GM13977 (cell line): Measurements from ENCODE around the gene ARGLU1.

ENCODE experiments used
- DNase-seq: peaks from one replicate; pipeline ENCODE4 v3.0.0; 2012; ENCODE audit warnings: low spot score
- in situ Hi-C: fragments of 300-500 bp; cut with MboI; formaldehyde crosslinking; loops from one replicate; pipeline ENCODE4 v1.12.0; 2022; ENCODE audit warnings: low sequenced_read_pairs, low pct_unique_long_range_greater_than_20kb, mixed read lengths, inconsistent platforms; ENCODE audit not compliant: unreplicated experiment
- TF ChIP-seq, protein P1 (sequence below): IDR thresholded peaks from 2 replicates; pipeline ENCODE4 v1.5.1; 2012; ENCODE audit warnings: mild to moderate bottlenecking, control low read depth; ENCODE audit not compliant: insufficient read depth; ENCODE audit errors: extremely low read depth, missing control alignments

ARGLU1 gene

DNA sequence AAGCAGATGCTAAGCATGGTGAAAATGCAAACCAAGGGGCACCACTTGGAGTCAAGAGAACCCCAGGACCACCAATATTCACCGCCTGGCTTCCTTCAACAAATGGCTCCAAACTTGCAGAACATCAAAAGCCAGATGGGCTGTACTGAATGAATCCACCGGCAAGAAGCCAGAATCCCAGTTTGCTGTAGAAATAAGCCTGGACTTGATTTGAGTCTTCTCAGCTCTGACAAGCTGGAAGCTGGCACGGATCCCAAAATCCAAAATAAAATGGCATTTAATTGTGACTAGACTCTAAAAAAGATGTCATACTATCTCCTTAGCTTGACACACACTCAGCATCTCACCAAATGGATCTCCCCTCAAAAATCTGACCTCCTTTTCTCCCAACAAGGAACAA is 44.4 kb downstream of the ARGLU1 start:
- DNase-seq: no peak
- in situ Hi-C loops: no loop called here
- TF ChIP-seq, protein P1, sequence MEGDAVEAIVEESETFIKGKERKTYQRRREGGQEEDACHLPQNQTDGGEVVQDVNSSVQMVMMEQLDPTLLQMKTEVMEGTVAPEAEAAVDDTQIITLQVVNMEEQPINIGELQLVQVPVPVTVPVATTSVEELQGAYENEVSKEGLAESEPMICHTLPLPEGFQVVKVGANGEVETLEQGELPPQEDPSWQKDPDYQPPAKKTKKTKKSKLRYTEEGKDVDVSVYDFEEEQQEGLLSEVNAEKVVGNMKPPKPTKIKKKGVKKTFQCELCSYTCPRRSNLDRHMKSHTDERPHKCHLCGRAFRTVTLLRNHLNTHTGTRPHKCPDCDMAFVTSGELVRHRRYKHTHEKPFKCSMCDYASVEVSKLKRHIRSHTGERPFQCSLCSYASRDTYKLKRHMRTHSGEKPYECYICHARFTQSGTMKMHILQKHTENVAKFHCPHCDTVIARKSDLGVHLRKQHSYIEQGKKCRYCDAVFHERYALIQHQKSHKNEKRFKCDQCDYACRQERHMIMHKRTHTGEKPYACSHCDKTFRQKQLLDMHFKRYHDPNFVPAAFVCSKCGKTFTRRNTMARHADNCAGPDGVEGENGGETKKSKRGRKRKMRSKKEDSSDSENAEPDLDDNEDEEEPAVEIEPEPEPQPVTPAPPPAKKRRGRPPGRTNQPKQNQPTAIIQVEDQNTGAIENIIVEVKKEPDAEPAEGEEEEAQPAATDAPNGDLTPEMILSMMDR: no peak

DNA sequence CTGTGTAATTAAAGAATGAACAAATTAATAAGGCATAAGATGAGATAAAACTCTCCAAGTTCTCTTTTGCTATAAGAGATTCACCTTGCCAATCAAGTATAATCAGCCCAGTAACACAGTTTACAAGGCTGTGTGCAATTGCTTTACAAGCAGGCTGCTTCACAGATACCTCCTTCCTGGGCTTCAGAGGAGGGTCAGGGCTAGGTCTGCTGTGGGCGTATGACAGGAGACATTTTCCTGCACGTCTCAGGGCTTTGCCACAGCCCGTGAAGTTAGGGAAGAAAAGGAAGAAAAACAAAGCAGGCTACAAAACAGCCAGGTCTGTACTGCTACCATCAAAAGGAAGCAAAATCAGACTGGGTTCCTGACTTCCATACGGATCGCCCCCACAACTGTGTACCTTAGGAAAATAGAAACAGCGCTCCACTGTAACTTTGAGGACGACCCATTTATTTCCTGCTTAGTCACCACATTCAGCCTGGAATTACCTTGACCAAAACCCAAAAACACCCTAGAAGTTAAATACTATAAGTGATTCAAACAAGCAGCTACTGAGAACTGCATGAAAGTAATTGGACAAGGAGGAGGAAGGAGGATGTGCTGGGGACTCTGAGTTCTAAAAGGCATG is 44.9 kb downstream of the ARGLU1 start:
- no peak for DNase-seq
- TF ChIP-seq, protein P1: no peak
- in situ Hi-C loops: no loop called here

DNA sequence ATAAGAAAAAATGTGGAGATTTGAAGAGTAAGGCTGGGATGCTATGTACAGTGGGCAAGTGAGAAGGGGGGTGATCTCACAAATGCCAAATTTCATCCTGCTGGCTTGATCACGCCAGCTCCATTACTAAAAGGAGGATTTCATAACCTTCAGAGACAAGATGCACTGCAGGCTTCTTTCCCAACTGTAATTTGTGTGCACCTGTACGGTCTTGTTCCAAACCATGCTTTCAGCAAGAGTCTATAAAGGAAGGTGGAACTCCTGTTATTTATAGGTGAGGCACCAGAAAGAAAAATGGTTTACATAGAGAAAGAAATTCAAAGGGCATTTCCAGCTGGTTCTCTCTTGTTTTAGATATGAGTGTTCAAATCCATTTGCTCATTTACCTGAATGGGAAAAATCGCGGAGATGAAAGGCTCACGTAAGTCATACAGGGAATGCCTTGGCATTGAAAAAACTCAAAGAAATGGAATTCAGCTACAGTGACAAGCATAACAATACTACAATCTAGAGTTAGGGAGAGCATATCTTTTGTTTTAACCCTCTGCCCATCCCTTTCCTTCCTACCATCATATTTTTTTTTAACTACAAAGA is 45.7 kb downstream of the ARGLU1 start:
- no peak for DNase-seq
- in situ Hi-C loops: no loop called here
- TF ChIP-seq, protein P1: no peak

DNA sequence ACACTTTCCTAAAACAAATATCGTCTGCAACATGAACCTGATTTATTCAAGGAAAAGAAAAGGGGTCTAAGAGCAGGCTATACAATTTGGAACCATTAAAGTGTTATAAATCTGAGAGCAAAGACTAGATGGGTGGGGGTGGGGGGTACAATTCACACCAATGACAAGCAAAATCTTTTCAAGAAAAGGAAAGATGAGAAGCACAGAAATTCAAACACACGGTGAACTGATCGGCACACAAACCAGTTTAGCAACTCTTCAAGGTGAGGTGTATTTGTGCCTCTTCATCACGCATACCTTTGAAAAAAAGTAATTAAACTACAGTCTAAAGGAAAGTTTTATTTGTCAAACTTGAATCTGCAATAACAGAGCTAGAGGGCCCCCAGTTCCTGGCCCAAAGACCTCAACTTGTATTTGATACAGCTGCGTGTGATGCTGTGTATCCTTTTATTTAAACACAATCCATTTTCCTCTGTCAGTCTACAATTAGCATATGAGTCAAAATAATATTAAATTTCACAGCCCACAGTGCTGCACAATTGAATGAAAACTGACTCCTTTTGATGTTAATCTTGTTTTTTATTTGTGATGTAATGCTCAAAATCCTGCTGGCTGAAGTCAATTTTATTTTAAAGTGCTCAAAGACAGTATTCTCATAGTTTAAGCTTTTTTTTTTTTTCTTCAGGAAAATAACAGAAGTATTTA is 46.7 kb downstream of the ARGLU1 start:
- in situ Hi-C loops: no loop called here
- DNase-seq: no peak
- TF ChIP-seq, protein P1: no peak

DNA sequence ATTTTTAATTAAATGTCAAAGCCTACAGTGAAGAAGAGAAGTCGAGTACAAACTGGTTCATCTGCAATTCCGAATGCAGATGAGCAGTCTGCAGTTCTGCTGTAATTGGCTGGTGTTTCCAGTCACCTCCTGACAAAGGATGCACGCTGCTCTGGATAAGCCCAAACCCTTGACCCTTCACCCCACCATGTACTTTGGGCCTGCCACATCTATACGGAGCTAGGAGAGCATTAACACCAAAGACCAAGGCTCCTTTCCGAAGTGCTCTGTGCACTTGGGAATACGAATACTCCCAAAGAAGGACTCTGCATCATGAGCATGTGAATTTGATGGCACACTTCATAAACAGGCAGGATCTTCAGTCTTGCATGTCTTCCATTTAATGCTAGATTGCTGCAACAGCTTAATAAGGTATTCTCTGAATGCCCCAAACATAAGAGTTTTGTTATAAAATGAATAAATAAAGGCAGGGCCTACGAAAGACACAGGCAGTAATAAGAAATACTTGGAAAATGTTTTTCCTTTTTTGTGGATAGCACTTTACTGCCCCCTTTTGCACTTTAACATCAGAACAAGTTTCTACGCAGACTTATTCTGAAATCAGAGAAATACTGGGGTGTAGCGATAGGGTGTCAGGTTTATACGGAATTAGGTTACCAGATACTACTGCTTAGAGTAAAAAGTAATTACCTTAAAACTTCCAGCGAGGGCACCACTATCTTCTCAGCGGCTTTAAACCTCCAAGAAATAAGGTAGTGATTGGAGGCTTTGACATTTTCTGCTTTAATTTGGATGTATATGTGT is 47.5 kb downstream of the ARGLU1 start:
- in situ Hi-C loops: no loop called here
- TF ChIP-seq, protein P1: peak; percentile 16
- no peak for DNase-seq

DNA sequence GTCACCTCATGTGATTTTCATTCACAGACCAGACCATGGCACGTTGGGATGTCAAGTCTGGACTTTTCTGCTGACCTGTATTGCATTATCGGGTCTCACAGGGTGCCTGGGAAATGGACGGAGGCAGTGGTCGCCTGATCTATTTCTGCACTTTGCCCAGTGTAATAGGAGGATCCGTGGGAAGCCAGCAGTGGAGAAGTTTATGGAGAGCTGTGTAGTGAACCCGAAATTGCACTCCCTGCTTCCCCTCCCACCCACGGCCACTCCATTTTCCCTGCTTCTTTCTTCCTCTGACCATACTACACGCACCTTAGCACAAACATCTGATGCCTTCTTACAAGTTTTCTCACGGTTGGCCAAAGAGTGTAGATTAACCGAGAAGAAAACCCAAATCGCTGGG is 49.4 kb downstream of the ARGLU1 start:
- no peak for DNase-seq
- TF ChIP-seq, protein P1: no peak
- in situ Hi-C loops: no loop called here
